GM21825 (cell line): Measurements from ENCODE around the gene BCAS4.
"Not testable (repeated sequence)": the region's sequence is repeated elsewhere in the genome, so short reads cannot be mapped to it uniquely, and the experiment has no call there.

Source experiments
- ATAC-seq: cut with Tn5 transposase; IDR thresholded peaks from one replicate; pipeline ENCODE4 v1.9.1; 2021; ENCODE audit warnings: mild to moderate bottlenecking, moderate library complexity; ENCODE audit not compliant: unreplicated experiment

BCAS4 gene

GRCh38 chr20:50798650-50799049, 3.8 kb downstream of the BCAS4 start:
- no peak for ATAC-seq

- ATAC-seq: no peak
These were observed 4.5 kb downstream of the BCAS4 start for GRCh38 chr20:50799176-50799889.

- peak; percentile 34 for ATAC-seq
These were observed 5.2 kb downstream of the BCAS4 start for GRCh38 chr20:50799890-50800550.

GRCh38 chr20:50800986-50801746, 6.3 kb downstream of the BCAS4 start:
- not testable (repeated sequence) for ATAC-seq

- no peak for ATAC-seq
These were observed 6.9 kb downstream of the BCAS4 start for GRCh38 chr20:50801747-50802125.

GRCh38 chr20:50802289-50802688, 7.4 kb downstream of the BCAS4 start:
- ATAC-seq: no peak

GRCh38 chr20:50804437-50805348, 9.8 kb downstream of the BCAS4 start:
- ATAC-seq: peak; percentile 46

GRCh38 chr20:50805349-50805684, 10.5 kb downstream of the BCAS4 start:
- ATAC-seq: no peak

- no peak for ATAC-seq
These were observed 11.4 kb downstream of the BCAS4 start for GRCh38 chr20:50806126-50806768.

GRCh38 chr20:50810063-50810462, 15.2 kb downstream of the BCAS4 start:
- no peak for ATAC-seq

GRCh38 chr20:50810842-50811241, 16.0 kb downstream of the BCAS4 start:
- no peak for ATAC-seq

GRCh38 chr20:50813101-50813643, 18.3 kb downstream of the BCAS4 start:
- no peak for ATAC-seq

- no peak for ATAC-seq
These were observed 18.9 kb downstream of the BCAS4 start for GRCh38 chr20:50813801-50814200.

- ATAC-seq: no peak
These were observed 19.7 kb downstream of the BCAS4 start for GRCh38 chr20:50814438-50815161.

GRCh38 chr20:50815162-50815989, 20.5 kb downstream of the BCAS4 start:
- ATAC-seq: peak; percentile 44

- no peak for ATAC-seq
These were observed 22.9 kb downstream of the BCAS4 start for GRCh38 chr20:50817776-50818172.

- peak; percentile 30 for ATAC-seq
These were observed 24.5 kb downstream of the BCAS4 start for GRCh38 chr20:50819349-50819748.

- no peak for ATAC-seq
These were observed 25.8 kb downstream of the BCAS4 start for GRCh38 chr20:50820515-50821256.
